Measurements from ENCODE around the gene SCAF4. TPM values are rescaled to one million over a fixed set of nuclear protein-coding genes. Genes with fewer than 3 reads are reported as not detected.

Gene SCAF4
- total and polyA plus RNA-seq, 10 of the 15 experiments (the other 5 are each of a cell fraction or from before 2014, with no cell fraction given): 4.3 to 49.3 (median 16.0) TPM

GRCh38 chr21:31772674-31773555, 41.0 kb upstream of the SCAF4 start (continued):
- TF ChIP-seq ZNF217 (IDR thresholded peaks at IDR 0.05) (peak; percentile 94; the same call in 1 of the 2 replicates), CHD4 (IDR thresholded peaks at IDR 0.05) (no peak), CREB1 (IDR thresholded peaks at IDR 0.05; ENCODE audit: low read depth) (no peak), RELB (IDR thresholded peaks at IDR 0.05; ENCODE audit: low read depth) (peak; percentile 51; the same call in 1 of the 2 replicates), ZNF384 (IDR thresholded peaks at IDR 0.05; ENCODE audit: borderline replicate concordance, low read depth, low read length) (no peak), SUZ12 (IDR thresholded peaks at IDR 0.05; ENCODE audit: unreplicated experiment) (no peak), POLR2AphosphoS2 (IDR thresholded peaks at IDR 0.05; ENCODE audit: low read depth, low read length) (no peak), SKIL (IDR thresholded peaks at IDR 0.05; ENCODE audit: low read depth, poor library complexity, severe bottlenecking) (peak; percentile 87), ZNF24 (IDR thresholded peaks at IDR 0.05) (0 out of 2 replicates have a peak, but pooled peaks have one; percentile 27), POU2F2 (IDR thresholded peaks at IDR 0.05; ENCODE audit: borderline replicate concordance, low read depth, low read length) (peak; percentile 76; the same call in 2 of the 3 replicates), HSF1 (IDR thresholded peaks at IDR 0.05; ENCODE audit: low read depth, low read length) (no peak)
